ENCODE results near the gene MGMT.

GRCh38 chr10:129624526-129624925 lies 157.5 kb downstream of the MGMT start:
- TF ChIP-seq YY1 (IDR thresholded peaks at IDR 0.05; ENCODE audit: insufficient read depth, insufficient read length) (no peak), SUZ12 (IDR thresholded peaks at IDR 0.05; ENCODE audit: extremely low read depth, insufficient read depth, insufficient read length) (no peak)
